SK-MEL-5 (cell line): ENCODE measurements around the gene NEIL3. TPM values are rescaled to one million over a fixed set of nuclear protein-coding genes. Genes with fewer than 3 reads are reported as not detected.
A peak's percentile ranks its signal among the peaks of the same experiment; 100 is the strongest.
"Not testable (repeated sequence)": the region's sequence is repeated elsewhere in the genome, so short reads cannot be mapped to it uniquely, and the experiment has no call there.

Source experiments
- DNase-seq: peaks from one replicate; pipeline ENCODE4 v3.0.0-alpha.2; 2016; ENCODE audit warnings: low read depth, low spot score
- in situ Hi-C: cut with HindIII; loops from 2 replicates; pipeline ENCODE4 v1.10.0; 2016; ENCODE audit warnings: low sequenced_read_pairs, high pct_unique_total_duplicates, low pct_unique_long_range_greater_than_20kb
- total RNA-seq: library from RNA; depleted of rRNA; stranded (reverse); fragments of >200 nt; shearing (Covaris generic); gene quantifications from 2 replicates; pipeline ENCODE4 v1.2.3, GENCODE V29; 2014

The NEIL3 gene
- total RNA-seq, 1 experiment from 2014 or later: 9.0 TPM

GRCh38 chr4:177292171-177292570, 17.5 kb upstream of the NEIL3 start:
- DNase-seq: no peak
- in situ Hi-C loops: no loop called here

DNA sequence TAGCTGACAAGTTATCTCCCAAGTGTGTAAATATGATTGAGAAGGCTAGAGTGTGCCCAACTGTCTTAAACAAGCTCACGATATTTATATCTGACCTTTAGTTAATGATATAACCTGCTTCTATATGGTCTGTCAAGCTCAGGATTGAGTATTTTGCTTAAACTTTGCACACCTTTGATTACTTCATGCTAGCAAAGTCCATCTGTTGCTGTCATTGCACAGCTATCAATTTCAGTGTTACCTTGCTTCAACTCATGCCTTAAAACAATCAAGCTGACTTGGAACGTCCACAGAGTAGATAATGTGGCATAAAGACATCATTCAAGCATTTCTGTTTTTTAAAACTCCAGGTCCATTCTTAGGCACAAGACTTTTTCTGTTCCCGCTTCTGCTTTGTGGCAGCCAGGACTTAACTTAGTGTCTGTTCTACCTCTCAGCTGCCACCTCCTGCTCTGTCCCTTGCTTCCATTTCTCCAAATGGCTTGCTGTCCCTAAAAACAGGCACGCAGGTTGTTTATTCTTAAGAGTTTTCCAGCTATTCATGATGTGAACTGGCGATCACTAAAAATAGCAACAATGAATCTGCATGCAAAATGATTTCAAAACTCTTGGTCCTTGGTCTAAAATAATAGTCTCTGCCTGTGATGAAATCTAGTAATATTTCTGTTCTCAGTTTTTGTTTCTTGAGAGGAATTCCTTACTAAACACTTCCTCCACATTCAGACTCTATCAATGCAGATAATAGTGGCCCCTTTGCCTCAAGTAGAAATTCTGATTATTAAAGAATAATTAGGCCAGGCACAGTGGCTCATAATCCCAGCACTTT, 16.3 kb upstream of the NEIL3 start:
- in situ Hi-C loops: no loop called here
- DNase-seq: no peak

DNA sequence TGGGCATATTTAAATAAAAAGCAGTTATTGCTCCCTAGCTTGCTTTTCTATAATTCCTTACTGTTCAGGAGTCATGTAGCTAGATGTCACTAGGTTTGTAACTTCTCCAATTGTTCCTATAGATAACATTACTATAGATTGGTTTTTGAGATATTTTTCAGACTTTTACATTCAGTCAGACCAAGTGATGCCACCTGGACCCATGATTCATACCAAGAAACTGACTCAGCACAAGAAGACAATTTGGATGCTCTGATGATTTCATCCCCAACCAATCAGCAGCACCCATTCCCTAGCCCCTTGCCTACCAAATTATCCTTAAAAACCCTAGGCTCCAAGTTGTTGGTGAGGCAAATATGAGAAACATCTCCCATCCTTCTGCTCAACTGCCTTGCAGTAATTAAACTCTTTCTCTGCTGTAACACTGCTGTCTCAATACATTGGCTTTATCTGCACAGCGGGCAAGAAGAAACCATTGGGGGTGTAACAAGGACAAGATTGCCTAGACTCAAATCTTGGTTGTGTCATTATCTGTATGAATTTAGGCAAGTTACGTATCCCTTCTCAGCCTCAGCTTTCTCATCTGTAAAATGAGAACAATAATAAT, 11.8 kb upstream of the NEIL3 start:
- no peak for DNase-seq
- in situ Hi-C loops: no loop called here

GRCh38 chr4:177301126-177301639, 8.5 kb upstream of the NEIL3 start:
- no peak for DNase-seq
- in situ Hi-C loops: no loop called here

GRCh38 chr4:177302371-177303100, 7.1 kb upstream of the NEIL3 start:
- in situ Hi-C loops: no loop called here
- no peak for DNase-seq

DNA sequence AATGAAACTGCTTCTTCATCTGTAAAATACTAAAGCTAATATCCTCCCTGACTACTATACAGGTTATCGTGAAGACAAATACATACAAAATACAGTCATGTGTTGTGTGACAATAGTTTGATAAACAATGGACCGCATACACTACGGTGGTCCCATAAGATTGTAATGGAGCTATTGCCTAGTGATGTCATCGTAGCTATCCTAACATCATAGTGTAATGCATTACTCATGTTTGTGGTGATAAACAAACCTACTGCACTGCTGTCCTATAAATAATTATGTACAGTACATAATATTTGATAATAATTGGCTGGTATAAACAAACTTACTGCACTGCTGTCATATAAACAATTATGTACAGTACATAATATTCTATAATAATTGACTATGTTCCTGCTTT, 5.6 kb upstream of the NEIL3 start:
- in situ Hi-C loops: no loop called here
- DNase-seq: no peak

GRCh38 chr4:177304864-177305263, 4.8 kb upstream of the NEIL3 start:
- DNase-seq, in situ Hi-C loops: not testable (repeated sequence)

DNA sequence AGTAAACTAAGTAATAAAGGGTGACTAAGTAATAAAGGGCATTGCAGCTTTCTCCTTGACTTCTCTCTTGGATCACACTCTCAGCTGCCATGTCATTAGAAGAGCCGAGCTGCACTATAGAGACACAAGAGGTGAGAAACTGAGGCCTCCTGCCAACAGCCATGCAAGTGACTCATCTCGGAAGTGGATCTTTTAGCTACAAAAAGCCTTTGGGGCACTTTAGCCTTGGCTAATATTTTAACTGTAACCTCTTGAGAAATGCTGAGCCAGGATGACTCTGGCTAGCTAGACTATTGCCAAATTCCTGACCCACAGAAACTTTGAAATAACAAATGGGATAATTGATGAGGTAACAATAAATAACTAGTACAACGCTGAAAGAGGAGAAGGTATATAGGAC, 1.5 kb upstream of the NEIL3 start:
- in situ Hi-C loops: no loop called here
- DNase-seq: peak; percentile 61

DNA sequence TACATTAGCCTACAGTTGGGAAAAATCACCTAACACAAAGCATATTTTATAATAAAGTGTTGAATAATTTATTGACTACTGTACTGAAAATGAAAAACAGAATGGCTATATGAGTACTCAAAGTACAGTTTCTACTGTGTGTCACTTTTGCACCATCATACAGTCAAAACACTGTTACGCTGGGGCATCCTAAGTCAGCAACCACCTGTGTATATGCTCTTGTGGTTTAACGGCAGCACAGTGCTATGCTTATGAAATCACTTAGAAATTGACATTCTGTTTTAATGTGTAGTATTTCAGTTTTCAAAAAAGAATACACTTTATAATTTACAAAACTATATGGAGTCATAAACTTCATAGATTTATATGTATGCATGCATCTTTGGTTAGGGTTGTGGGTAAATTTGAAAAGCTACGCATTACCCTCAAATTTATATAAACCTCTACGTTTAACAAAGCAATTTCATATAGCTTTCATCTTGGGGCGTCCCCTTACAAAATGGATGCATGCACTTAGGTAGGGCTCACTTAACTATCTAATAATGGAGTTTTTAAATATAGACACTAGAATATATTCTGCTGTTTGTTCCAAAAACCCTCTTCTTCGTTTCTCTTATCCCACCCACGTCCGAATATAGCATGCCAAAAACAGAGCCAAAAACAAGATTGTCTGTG, 690 bp upstream of the NEIL3 start:
- in situ Hi-C loops: no loop called here

GRCh38 chr4:177311589-177311988, 1.9 kb downstream of the NEIL3 start:
- in situ Hi-C loops: no loop called here
- DNase-seq: no peak

More for the DNA sequence above, 690 bp upstream of the NEIL3 start:
- DNase-seq: no peak

- DNase-seq: no peak
- in situ Hi-C loops: no loop called here
These were observed 3.6 kb downstream of the NEIL3 start for GRCh38 chr4:177313263-177313662.

DNA sequence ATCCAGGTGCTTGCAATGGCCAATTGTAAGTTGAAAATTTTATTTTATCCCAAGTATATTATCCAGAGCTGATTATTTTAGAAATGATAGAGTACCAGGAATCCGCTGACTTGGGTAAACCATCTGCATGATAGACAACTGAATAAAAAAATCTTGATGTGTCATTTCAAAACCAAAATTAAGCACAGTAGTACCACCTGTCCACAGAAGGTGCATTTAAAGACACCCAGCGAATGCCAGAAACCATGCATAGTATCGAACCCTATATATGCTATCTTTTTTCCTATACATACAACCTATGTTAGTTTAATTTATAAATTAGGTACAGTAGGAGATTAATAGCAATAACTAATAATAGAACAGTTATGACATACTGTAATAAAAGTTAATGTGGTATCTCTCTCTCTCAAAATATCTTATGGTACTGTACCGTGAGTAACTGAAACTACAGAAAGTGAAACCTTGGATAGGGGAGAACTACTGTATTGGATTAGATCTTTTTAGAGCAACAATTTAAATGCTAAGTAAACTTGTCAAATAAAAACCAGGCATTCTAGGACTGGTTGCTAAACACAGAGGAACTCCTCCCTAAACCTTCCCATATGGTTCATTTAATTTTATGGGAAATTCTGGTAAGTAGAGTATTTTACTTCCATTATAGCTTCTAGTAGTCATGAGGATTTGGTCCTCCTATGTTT, 6.2 kb downstream of the NEIL3 start:
- no peak for DNase-seq
- in situ Hi-C loops: no loop called here

- in situ Hi-C loops: no loop called here
- DNase-seq: no peak
These were observed 11.0 kb downstream of the NEIL3 start for GRCh38 chr4:177320721-177321120.

DNA sequence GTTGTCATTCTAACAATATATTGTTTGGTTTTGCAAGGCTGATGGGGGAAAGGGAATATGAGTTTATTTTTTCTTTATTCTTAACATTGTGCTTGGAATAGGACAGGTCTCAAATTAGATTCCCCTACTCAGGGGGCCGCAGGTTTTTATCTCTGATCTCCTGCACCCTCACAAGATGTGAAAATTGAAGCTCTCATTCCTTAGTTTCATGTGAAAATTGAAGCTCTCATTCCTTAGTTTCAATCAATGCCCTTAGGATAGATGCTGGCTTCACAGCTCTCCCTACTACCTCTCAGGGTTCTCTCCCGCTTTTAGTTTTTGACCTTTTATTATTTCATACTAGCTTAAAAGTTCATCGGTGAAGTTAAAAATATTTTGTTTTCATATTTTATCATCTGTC, 12.0 kb downstream of the NEIL3 start:
- in situ Hi-C loops: no loop called here
- no peak for DNase-seq

- in situ Hi-C loops: no loop called here
- no peak for DNase-seq
These were observed 12.6 kb downstream of the NEIL3 start for GRCh38 chr4:177322266-177322665.

- DNase-seq: no peak
- in situ Hi-C loops: no loop called here
These were observed 13.2 kb downstream of the NEIL3 start for GRCh38 chr4:177322881-177323280.

DNA sequence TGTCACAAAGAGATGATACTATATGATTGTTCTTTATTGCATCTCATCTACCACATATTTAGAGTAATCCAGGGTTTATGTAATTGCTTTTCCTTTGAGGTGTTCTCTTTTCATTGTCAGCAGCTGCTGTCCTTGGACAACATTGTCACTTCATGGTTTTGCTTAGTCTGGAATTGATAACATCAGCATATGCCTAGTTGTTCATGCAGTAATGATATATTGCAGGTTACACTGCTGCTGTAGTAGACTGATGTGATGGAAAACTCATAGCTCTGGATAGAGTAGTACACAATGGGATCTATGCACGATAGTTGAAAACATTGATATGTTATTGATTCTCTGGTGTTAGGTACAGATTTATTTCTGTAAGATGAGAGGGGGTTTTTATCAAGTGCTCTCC, 13.7 kb downstream of the NEIL3 start:
- no peak for DNase-seq
- in situ Hi-C loops: no loop called here
